GM19455 (cell line): ENCODE measurements around the gene CRK.
A peak's percentile ranks its signal among the peaks of the same experiment; 100 is the strongest.
"Not testable (repeated sequence)": the region's sequence is repeated elsewhere in the genome, so short reads cannot be mapped to it uniquely, and the experiment has no call there.

Source experiments
- ATAC-seq: cut with Tn5 transposase; IDR thresholded peaks from one replicate; pipeline ENCODE4 v1.9.1; 2021; ENCODE audit not compliant: unreplicated experiment

Gene CRK

DNA sequence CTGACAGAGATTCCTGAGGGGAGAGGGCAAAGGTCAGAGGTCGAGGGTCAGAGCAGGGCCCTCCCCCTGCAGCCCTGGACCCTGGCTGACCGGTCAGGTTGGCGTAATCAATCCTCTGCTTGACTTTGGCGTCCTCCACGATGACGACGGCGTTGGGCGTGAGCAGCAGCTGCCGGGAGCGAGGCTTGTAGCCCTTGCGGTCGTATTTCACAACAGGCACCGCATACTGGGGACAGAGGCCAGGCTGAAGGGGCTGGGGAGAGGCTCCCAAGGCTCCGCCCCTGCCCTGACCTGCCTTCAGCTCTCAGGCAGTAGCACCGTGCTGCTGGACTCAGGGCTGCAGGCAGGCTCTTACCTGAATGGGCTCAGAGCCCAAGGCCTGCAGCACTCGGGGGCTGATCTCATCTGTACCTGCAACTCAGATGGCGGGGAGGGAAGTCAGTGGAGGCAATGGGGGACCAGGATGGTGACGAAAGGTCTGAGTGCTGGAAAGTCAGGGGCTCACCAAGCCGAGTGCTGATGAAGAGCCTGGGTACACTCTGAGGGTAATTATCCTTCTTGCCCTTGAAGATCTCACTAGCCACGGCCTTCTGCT is 12.0 kb upstream of the CRK start:
- ATAC-seq, result no peak

DNA sequence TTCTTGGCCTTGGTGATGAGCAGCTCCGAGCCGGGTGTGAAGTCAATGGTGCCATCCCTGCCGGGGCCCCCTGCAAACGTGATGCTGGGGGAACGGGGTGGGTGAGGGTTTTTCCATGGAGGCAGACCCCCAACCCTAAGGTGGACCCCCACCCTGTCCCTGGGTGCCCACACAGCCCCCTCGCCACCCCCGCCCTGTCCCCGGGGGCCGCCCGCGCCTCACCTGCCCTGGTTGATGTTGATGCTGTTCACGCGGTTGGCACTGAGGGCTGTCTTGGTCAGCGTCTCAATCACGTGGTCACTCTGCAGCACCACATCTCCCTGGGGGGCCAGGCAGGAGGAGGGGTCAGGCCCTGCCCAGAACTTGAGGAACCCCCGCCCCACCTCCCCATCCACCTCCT is 11.2 kb upstream of the CRK start:
- no peak for ATAC-seq

DNA sequence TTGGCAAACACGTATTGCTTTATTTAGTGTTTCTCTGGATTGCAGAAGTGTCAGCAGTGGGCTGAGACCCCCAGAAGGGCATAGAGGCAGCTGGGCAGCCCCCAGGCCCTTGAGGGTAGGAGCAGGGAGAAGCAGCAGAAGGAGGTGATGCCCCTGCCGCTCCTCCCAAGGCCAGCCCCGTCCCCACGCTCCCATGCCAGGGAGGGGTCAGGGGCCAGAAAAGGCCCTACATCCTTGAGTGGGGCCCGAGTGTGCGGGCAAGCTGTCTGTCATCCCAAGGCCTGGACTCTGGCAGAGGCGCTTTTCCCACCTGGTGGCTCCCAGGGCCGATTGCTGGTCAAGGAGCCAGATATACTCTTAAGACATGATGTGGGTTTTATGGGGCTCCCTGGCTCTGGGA is 8.2 kb upstream of the CRK start:
- ATAC-seq, result no peak

DNA sequence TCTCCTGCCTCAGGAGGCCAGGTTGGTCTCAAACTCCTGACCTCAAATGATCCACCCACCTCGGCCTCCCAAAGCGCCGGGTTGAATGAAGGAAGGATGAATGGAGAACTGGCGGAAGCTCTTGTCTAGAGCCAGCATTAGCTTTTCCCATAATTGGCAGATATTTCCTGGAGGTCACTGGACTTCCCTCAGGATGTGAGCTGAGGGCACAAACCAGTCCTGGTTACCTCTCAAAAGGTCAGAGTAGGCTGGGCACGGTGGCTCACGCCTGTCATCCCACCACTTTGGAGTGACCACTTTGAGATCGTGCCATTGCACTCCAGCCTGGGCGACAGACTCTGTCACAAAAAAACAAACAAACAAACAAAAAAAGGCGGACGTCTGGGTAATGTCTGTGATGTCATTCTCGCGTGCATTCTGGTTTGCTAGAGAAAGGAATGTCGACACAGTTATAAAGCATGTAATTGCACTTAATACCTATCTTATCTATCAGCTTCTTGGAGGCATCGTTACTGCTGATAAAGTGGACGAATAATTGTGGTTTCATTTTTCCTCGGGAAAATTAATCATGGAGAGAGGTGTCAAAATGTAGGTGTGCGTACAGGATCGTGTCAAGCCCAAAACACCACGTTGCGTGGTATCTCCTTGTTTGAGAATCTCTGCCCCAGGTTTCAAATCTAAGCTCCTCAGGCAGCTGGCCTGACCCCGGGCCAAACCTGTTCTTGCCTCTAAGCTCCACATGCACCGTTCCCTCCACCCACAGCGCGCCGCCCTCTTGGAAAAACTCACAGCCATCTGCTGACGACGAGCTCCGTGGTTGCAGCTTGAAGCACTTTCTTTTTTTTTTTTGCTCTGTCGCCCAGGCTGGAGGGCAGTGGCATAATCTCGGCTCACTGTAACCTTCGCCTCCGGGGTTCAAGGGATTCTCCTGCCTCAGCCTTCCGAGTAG is 6.4 kb upstream of the CRK start:
- ATAC-seq, result no peak

- no peak for ATAC-seq
Measured at GRCh38 chr17:1461198-1461944, 5.3 kb upstream of the CRK start.

DNA sequence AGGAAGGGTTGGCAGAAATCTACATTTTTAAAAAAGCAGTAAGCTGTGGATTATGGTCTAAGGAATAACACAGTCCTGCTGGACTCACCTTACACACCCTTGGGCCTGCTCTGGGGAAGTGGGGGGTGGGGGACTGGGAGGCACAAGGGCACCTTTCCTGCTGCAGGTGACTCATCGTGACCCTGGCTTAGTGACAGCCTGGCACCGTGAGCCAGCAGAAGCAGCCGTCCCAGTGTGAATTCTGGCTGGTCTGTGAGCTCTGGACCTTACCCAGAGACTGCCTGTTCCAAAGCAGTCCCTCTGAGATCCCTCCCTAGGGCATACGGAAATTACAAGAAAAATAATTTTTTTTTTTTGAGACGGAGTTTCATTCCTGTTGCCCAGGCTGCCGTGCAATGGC is 4.2 kb upstream of the CRK start:
- ATAC-seq, result no peak

- ATAC-seq, result peak; percentile 30
Measured at GRCh38 chr17:1455291-1455796, 688 bp downstream of the CRK start.

- no peak for ATAC-seq
Measured at GRCh38 chr17:1454541-1454940, 1.5 kb downstream of the CRK start.

DNA sequence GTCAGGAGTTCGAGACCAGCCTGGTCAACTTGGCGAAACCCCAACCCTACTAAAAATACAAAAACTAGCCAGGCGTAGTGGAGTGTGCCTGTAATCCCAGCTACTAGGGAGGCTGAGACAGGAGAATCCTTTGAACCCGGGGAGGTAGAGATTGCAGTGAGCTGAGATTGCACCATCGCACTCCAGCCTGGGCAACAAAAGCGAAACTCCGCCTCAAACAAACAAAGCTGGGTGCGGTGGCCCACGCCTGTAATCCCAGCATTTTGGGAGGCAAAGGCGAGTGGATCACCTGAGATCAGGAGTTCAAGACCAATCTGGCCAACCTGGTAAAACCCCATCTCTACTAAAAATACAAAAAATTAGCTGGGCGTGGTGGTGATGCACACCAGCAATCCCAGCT is 2.3 kb downstream of the CRK start:
- not testable (repeated sequence) for ATAC-seq

DNA sequence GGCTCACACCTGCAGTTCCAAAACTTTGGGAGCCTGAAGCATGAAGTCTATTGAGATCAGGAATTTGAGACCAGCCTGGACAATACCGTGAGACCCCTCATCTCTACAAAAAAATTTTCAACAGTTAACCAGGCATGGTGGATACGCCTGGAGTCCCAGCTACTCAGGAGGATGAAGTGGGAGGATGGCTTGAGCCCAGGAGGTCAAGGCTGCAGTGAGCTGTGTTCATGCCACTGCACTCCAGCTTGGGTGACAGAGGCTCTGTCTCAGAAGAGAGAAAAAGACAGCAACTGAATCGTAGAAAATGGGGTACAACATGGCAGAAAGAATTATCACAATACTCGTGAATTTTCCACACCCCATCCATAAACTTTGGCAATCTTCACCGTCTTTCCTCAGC is 3.2 kb downstream of the CRK start:
- no peak for ATAC-seq

DNA sequence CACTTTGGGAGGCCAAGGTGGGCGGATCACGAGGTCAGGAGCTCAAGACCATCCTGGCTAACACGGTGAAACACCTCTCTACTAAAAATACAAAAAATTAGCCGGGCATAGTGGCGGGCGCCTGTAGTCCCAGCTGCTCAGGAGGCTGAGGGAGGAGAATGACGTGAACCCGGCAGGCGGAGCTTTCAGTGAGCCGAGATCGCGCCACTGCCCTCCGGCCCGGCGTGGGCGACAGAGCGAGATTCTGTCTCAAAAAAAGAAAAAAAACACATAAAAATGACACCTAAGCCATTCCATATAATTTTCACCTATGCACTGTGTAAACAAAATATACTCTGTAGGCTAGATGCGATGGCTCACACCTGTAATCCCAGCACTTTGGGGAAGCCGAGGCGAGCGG is 5.8 kb downstream of the CRK start:
- ATAC-seq, result not testable (repeated sequence)

DNA sequence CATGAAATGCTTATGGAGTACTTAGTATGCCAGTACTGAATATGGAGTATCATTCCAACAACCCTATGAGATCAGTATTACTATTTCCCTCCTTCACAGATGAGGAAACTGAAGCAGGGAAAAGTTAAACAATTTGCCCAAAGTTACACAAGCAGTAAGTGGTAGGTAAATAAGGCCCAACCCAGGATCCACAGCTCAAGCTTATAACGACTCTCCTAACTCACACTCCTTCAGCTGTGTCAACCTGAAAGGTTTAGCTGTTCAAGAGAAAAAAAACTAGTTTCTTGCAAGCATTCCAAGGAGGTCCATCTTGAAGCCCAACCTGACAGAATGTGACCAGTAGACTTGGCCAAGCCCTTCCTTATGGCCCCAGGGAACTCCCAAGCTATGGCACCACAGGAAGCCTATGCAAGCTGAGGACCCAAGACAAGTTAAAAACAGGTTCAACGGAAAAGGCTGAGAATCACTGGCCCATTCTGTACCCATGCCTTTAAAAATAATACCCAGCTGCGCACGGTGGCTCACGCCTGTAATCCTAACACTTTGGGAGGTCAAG is 6.5 kb downstream of the CRK start:
- ATAC-seq, result no peak

DNA sequence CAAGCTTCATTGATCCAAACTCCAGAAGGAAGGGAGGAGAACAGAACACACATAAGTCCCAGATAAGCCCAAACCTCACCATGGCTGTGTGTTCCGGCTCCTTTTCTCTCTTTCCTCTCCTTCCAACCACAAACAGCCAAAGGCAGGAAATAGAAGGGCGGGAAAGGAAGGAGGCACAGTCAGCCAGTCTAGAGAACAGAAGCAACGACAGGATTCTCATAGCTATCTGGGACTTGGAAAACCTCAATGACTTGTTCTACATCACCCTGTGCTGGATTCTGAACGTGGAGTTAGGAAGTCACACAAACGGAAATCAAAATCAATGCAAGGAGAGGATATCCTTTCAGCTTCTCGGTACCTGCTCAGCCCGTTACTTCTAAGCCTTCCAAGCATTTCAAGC is 9.0 kb downstream of the CRK start:
- no peak for ATAC-seq

GRCh38 chr17:1446201-1446600 is 9.8 kb downstream of the CRK start:
- no peak for ATAC-seq

DNA sequence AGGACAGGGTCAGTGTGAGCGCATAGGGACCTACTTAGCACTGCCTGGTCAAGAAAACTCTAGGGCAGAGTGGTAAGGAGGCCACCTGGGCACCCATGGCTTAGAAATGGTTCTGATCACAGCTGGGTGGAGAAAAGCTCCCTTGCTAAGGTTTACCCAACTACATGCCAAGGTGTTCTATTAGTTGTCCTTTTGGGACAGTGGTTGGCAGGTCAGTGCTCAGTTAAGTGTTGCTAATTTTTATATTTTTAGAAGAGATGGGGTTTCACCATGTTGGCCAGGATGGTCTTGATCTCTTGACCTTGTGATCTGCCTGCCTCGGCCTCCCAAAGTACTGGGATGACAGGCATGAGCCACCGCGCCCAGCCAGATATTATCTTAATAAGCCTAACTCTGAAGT is 10.3 kb downstream of the CRK start:
- ATAC-seq, result not testable (repeated sequence)

DNA sequence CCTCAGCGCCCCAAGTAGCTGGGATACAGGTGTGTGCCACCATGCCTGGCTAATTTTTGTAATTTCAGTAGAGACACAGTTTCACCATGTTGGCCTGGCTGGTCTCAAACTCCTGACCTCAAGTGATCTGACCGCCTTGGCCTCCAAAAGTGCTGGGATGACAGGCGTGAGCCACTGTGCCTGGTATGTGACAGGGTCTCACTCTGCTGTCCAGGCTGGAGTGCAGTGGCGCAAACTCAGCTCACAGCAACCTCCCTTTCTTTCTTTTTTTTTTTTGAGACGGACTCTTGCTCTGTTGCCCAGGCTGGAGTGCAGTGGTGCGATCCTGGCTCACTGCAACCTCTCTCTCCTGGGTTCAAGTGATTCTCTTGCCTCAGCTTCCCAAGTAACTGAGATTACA is 13.3 kb downstream of the CRK start:
- ATAC-seq, result not testable (repeated sequence)

GRCh38 chr17:1442187-1442586 is 13.8 kb downstream of the CRK start:
- no peak for ATAC-seq

DNA sequence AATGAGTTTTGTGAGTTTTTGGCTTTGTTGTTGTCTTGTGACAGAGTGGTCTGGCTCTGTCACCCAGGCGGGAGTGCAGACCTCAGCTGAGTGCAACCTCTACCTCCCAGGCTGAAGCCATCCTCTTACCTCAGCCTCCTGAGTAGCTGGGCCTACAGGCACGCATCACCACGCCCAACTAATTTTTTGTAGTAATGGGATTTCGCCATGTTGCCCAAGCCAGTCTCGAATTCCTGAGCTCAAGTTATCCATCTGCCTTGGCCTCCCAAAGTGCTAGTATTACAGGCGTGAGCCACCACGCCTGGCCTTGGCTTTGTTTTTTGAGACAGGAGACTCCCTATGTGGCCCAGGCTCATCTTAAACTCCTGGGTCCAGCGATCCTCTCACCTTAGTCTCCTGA is 15.1 kb downstream of the CRK start:
- ATAC-seq, result no peak

GRCh38 chr17:1438593-1439083 is 17.4 kb downstream of the CRK start:
- no peak for ATAC-seq

- ATAC-seq, result no peak
Measured at GRCh38 chr17:1435326-1435725, 20.7 kb downstream of the CRK start.

GRCh38 chr17:1434150-1434549 is 21.9 kb downstream of the CRK start:
- no peak for ATAC-seq
